GM19099 (cell line): ENCODE results near the gene SPATA1.

Experiments used
- POLR2A ChIP-seq: IDR thresholded peaks from 3 replicates; pipeline ENCODE4 v1.6.1; 2011; ENCODE audit warnings: low read depth; ENCODE audit not compliant: insufficient read length; ENCODE audit errors: extremely low read depth

Gene SPATA1

DNA sequence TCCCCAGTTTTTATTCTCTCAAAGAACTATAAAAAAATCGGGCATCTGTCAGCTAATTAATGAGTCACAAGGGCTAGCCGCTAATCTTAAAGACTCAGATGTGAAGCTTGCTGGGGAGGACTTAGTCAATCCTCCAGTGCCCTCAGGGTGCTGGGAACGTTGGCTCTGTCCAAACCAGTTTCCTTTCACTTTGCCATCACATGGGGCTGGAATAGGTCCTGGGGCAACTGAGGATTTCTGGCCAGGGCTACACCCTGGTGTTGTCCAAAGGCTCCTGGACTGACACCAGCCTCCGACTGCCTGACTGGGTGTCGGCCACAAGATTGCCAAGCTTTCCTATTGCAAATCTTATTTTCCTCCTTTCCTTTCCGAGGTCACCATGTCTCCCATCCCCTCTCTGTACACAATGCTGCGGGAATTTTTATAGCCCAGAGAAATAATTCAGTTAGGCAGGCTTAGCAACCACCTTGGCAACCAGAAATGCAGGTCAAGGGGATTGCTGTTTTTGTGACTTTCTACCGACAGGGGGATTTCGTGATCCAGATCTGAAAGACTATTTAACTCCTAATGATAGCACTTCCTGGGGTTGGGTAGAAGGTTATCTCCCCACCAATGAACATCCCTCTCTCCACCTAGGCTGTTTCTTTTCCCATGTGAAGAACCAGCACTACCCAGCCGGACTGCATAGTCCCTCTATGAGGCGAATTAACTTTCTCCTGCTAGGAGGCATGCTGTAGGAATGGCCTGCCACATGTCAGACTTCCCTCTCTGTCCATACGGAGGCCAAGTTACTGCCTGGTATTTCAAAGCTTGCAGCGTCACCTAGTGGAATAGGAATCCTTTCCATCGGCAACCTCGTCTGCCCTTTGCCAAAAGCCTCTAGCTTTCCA is 98.0 kb downstream of the SPATA1 start:
- TF ChIP-seq POLR2A: no peak

- no peak for TF ChIP-seq POLR2A
These were observed 99.0 kb downstream of the SPATA1 start for GRCh38 chr1:84605157-84605556.

GRCh38 chr1:84606977-84607376 is 100.8 kb downstream of the SPATA1 start:
- no peak for TF ChIP-seq POLR2A

DNA sequence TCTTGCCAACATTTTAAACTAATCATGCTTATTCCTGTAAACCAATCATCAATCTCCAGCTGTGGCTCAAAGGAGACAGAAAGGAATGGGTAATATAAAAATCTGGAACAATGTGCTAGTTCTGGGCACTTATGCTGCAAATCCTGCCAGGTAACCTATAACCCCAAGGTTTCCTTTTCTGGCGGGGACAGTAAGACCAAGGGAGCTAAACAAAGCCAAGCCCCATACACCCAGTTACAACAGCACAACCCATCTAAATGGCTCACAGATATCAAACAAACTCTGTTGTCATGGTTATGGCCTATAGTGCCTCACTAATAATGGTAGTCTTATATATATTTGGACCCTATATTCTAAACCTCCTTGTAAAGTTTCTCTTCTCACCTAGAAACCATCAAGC is 104.9 kb downstream of the SPATA1 start:
- no peak for TF ChIP-seq POLR2A

DNA sequence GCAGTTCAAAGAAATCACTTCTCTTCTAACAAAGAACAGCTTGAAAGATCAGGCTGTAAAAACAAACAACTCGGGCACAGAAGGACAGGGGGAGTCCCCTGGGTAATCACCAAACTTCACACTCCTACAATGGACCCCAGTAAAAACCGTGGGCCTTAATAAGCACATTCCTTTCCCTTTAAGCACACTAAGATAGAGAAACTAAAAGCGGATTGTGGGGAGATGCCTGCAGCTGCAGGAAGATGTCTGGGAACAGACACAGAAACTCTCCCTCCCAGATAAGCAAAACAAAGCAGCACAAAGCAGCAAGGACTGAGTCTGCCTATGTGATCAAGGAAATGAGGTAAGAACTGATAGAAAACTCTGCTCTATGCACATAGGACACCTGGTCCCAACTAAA is 105.6 kb downstream of the SPATA1 start:
- no peak for TF ChIP-seq POLR2A

- no peak for TF ChIP-seq POLR2A
These were observed 106.8 kb downstream of the SPATA1 start for GRCh38 chr1:84613026-84613425.

DNA sequence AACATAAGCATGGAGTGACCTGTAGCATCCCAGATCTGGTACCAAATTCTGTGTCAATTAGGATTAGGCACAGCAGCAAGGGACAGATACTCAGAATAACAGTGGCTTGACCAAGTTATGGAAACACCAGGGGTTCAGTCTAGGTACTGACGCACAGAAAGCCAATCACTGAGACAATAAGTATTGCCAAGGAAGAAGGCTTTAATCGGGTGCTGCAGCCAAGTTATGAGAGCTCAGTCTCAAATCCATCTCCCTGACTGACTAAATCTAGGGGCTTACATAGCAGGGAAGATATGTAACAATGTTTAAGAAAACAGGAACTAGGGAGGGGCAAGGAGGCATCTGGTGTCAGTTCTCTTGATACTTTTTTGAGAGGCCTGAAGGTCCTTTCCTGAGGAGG is 107.7 kb downstream of the SPATA1 start:
- no peak for TF ChIP-seq POLR2A

DNA sequence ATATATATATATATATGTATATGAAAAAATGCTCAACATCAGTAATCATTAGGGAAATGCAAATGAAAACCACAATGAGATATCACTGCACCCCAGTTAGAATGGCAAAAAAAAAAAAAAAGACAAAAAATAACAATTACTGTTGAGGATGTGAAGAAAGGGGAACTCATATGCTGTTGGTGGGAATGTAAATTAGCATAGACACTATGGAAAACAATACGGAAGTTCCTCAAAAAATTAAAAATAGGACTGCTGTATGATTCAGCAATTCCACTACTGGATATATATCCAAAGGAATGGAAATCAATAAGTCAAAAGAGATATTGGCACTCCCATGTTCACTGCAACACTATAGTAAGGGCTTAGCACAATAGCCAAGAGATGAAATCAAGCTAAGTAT is 109.6 kb downstream of the SPATA1 start:
- no peak for TF ChIP-seq POLR2A
